Activated CD4-positive, alpha-beta T cell treated with anti-CD3 and anti-CD28 coated beads for 36 hours (primary cell): Measurements from ENCODE around the gene ERC2. TPM values are rescaled to one million over a fixed set of nuclear protein-coding genes. Genes with fewer than 3 reads are reported as not detected.
A peak's percentile ranks its signal among the peaks of the same experiment; 100 is the strongest.

Experiments
- ATAC-seq: fragments of 200-7000 bp; cut with Tn5 transposase; one replicate; pipeline ENCODE4 v1.10.0; 2021; ENCODE audit warnings: mild to moderate bottlenecking, moderate library complexity
- CTCF ChIA-PET: fragments of 350-600 bp; sonication (Branson Sonifier 250); formaldehyde crosslinking; loops from one replicate; lab custom pipeline; 2021; ENCODE audit warnings: antibody characterized with exemption; lab: Charles Lee
- POLR2A ChIA-PET: fragments of 350-600 bp; sonication (Branson Sonifier 250); formaldehyde crosslinking; loops from one replicate; lab custom pipeline; 2021; ENCODE audit warnings: antibody characterized with exemption, inconsistent platforms; lab: Charles Lee
- DNase-seq: peaks from one replicate; pipeline ENCODE4 v3.0.0-alpha.2; 2020
- H3K27ac Mint-ChIP-seq: one replicate; pipeline ENCODE4 v1.8.0; 2021; ENCODE audit warnings: mixed read lengths
- H3K27me3 Mint-ChIP-seq: one replicate; pipeline ENCODE4 v1.8.0; 2021; ENCODE audit warnings: mixed read lengths
- H3K36me3 Mint-ChIP-seq: one replicate; pipeline ENCODE4 v1.8.0; 2021; ENCODE audit warnings: low read depth, mixed read lengths
- H3K4me1 Mint-ChIP-seq: one replicate; pipeline ENCODE4 v1.8.0; 2021; ENCODE audit warnings: mixed read lengths
- H3K4me3 Mint-ChIP-seq: one replicate; pipeline ENCODE4 v1.8.0; 2021; ENCODE audit warnings: mild to moderate bottlenecking, moderate library complexity, mixed read lengths
- H3K9me3 Mint-ChIP-seq: one replicate; pipeline ENCODE4 v1.8.0; 2021; ENCODE audit warnings: low read depth, mixed read lengths
- intact Hi-C, 2 experiments: fragments of 100-400 bp; cut with DNase I in 1 of 2; cut with micrococcal nuclease in 1 of 2; formaldehyde crosslinking; loops; one replicate each; pipeline versions ENCODE4 v1.14.2 to v1.15.1; 2022 to 2024; cut with DNase I, micrococcal nuclease
- total RNA-seq, 2 experiments: library from RNA; stranded (reverse); gene quantifications; one replicate each; pipeline ENCODE4 v1.2.3, GENCODE V29; 2021

Gene ERC2
- total RNA-seq, 2 experiments from 2014 or later = not detected

- DNase-seq (no peak), ATAC-seq (no peak)
- H3K9me3 Mint-ChIP-seq = no peaks in the 10 kb centered on the region
- peaks cover 5% of the 10 kb centered on the region for H3K4me1 Mint-ChIP-seq
- intact Hi-C loops = no loop called here
- ChIA-PET CTCF (no interaction called here), POLR2A (no interaction called here)
- no peaks in the 10 kb centered on the region for H3K27me3 Mint-ChIP-seq
- no peaks in the 10 kb centered on the region for H3K36me3 Mint-ChIP-seq
- no peak overlapping the region for H3K4me3 Mint-ChIP-seq
- no peak overlapping the region for H3K27ac Mint-ChIP-seq
These were observed 812.7 kb downstream of the ERC2 start for GRCh38 chr3:55655544-55655943.

GRCh38 chr3:55654123-55654760 lies 814.0 kb downstream of the ERC2 start:
- ATAC-seq = peak; percentile 19
- Mint-ChIP-seq H3K27ac (no peak overlapping the region), H3K4me1 (peaks cover 5% of the 10 kb centered on the region), H3K36me3 (no peaks in the 10 kb centered on the region), H3K27me3 (no peaks in the 10 kb centered on the region), H3K4me3 (no peak overlapping the region), H3K9me3 (no peaks in the 10 kb centered on the region)
- no peak for DNase-seq
- CTCF ChIA-PET = interaction anchor here (1.1 kb wide), 1 partner anchor 8 kb away, joined by 4 read pairs; no protein-coding TSS in a partner anchor
- POLR2A ChIA-PET = no interaction called here
- intact Hi-C loops = no loop called here

- no peaks in the 10 kb centered on the region for H3K36me3 Mint-ChIP-seq
- no peak overlapping the region for H3K27ac Mint-ChIP-seq
- POLR2A ChIA-PET = no interaction called here
- H3K27me3 Mint-ChIP-seq = no peaks in the 10 kb centered on the region
- no peak overlapping the region for H3K4me3 Mint-ChIP-seq
- CTCF ChIA-PET = no interaction called here
- intact Hi-C loops = no loop called here
- DNase-seq = no peak
- ATAC-seq = no peak
- no peaks in the 10 kb centered on the region for H3K9me3 Mint-ChIP-seq
- peaks cover 5% of the 10 kb centered on the region for H3K4me1 Mint-ChIP-seq
These were observed 817.3 kb downstream of the ERC2 start for GRCh38 chr3:55651011-55651410.

- ATAC-seq (no peak), DNase-seq (no peak)
- Mint-ChIP-seq H3K27ac (no peak overlapping the region), H3K9me3 (no peaks in the 10 kb centered on the region), H3K4me1 (peaks cover 5% of the 10 kb centered on the region), H3K36me3 (no peaks in the 10 kb centered on the region), H3K4me3 (no peak overlapping the region), H3K27me3 (no peaks in the 10 kb centered on the region)
- ChIA-PET CTCF (no interaction called here), POLR2A (no interaction called here)
- intact Hi-C loops = no loop called here
These were observed 818.3 kb downstream of the ERC2 start for GRCh38 chr3:55650011-55650410.

GRCh38 chr3:55649554-55649953 lies 818.7 kb downstream of the ERC2 start:
- Mint-ChIP-seq H3K9me3 (no peaks in the 10 kb centered on the region), H3K27ac (no peak overlapping the region), H3K27me3 (no peaks in the 10 kb centered on the region), H3K4me1 (peaks cover 5% of the 10 kb centered on the region), H3K36me3 (no peaks in the 10 kb centered on the region), H3K4me3 (no peak overlapping the region)
- ATAC-seq (no peak), DNase-seq (no peak)
- CTCF ChIA-PET = no interaction called here
- POLR2A ChIA-PET = no interaction called here
- intact Hi-C loops = no loop called here

GRCh38 chr3:55648591-55649318 lies 819.5 kb downstream of the ERC2 start:
- Mint-ChIP-seq H3K4me1 (no peaks in the 10 kb centered on the region), H3K27ac (no peak overlapping the region), H3K9me3 (no peaks in the 10 kb centered on the region), H3K36me3 (no peaks in the 10 kb centered on the region), H3K4me3 (no peak overlapping the region), H3K27me3 (no peaks in the 10 kb centered on the region)
- intact Hi-C loops = no loop called here
- ATAC-seq = no peak
- ChIA-PET CTCF (interaction anchor here (0.6 kb wide), 1 partner anchor 130 kb away, joined by 3 read pairs; no protein-coding TSS in a partner anchor), POLR2A (no interaction called here)
- DNase-seq = no peak

GRCh38 chr3:55647670-55648069 lies 820.6 kb downstream of the ERC2 start:
- no peak for ATAC-seq

GRCh38 chr3:55647063-55647462 lies 821.2 kb downstream of the ERC2 start:
- Mint-ChIP-seq H3K4me1 (no peaks in the 10 kb centered on the region), H3K9me3 (no peaks in the 10 kb centered on the region), H3K4me3 (no peak overlapping the region), H3K27me3 (no peaks in the 10 kb centered on the region), H3K27ac (no peak overlapping the region), H3K36me3 (no peaks in the 10 kb centered on the region)
- ChIA-PET POLR2A (no interaction called here), CTCF (no interaction called here)
- no peak for ATAC-seq
- intact Hi-C loops = no loop called here
- no peak for DNase-seq

More at GRCh38 chr3:55647670-55648069, 820.6 kb downstream of the ERC2 start:
- H3K4me3 Mint-ChIP-seq = no peak overlapping the region
- no peaks in the 10 kb centered on the region for H3K4me1 Mint-ChIP-seq
- DNase-seq = no peak
- H3K9me3 Mint-ChIP-seq = no peaks in the 10 kb centered on the region
- H3K27ac Mint-ChIP-seq = no peak overlapping the region
- H3K36me3 Mint-ChIP-seq = no peaks in the 10 kb centered on the region
- no peaks in the 10 kb centered on the region for H3K27me3 Mint-ChIP-seq
- ChIA-PET CTCF (interaction anchor here (0.6 kb wide), 1 partner anchor 671 kb away, joined by 3 read pairs; no protein-coding TSS in a partner anchor), POLR2A (no interaction called here)
- intact Hi-C loops = no loop called here

- Mint-ChIP-seq H3K4me3 (no peak overlapping the region), H3K27me3 (no peaks in the 10 kb centered on the region), H3K4me1 (no peaks in the 10 kb centered on the region), H3K9me3 (no peaks in the 10 kb centered on the region), H3K36me3 (no peaks in the 10 kb centered on the region), H3K27ac (no peak overlapping the region)
- intact Hi-C loops = no loop called here
- POLR2A ChIA-PET = no interaction called here
- ATAC-seq (no peak), DNase-seq (no peak)
- CTCF ChIA-PET = no interaction called here
These were observed 822.1 kb downstream of the ERC2 start for GRCh38 chr3:55646121-55646520.

GRCh38 chr3:55645422-55645821 lies 822.8 kb downstream of the ERC2 start:
- POLR2A ChIA-PET = no interaction called here
- intact Hi-C loops = no loop called here
- CTCF ChIA-PET = no interaction called here
- no peaks in the 10 kb centered on the region for H3K9me3 Mint-ChIP-seq
- no peaks in the 10 kb centered on the region for H3K27me3 Mint-ChIP-seq
- no peaks in the 10 kb centered on the region for H3K4me1 Mint-ChIP-seq
- H3K36me3 Mint-ChIP-seq = no peaks in the 10 kb centered on the region
- H3K27ac Mint-ChIP-seq = no peak overlapping the region
- ATAC-seq = no peak
- H3K4me3 Mint-ChIP-seq = no peak overlapping the region
- DNase-seq = no peak

- DNase-seq = no peak
- CTCF ChIA-PET = no interaction called here
- Mint-ChIP-seq H3K4me1 (no peaks in the 10 kb centered on the region), H3K36me3 (no peaks in the 10 kb centered on the region), H3K27me3 (peaks cover 3% of the 10 kb centered on the region), H3K4me3 (no peak overlapping the region), H3K27ac (no peak overlapping the region), H3K9me3 (no peaks in the 10 kb centered on the region)
- no peak for ATAC-seq
- POLR2A ChIA-PET = no interaction called here
- intact Hi-C loops = no loop called here
These were observed 825.0 kb downstream of the ERC2 start for GRCh38 chr3:55643283-55643682.

- CTCF ChIA-PET = no interaction called here
These were observed 826.3 kb downstream of the ERC2 start for GRCh38 chr3:55641964-55642363.

More at GRCh38 chr3:55641964-55642363, 826.3 kb downstream of the ERC2 start:
- Mint-ChIP-seq H3K4me3 (no peak overlapping the region), H3K27me3 (peaks cover 5% of the 10 kb centered on the region), H3K9me3 (no peaks in the 10 kb centered on the region), H3K4me1 (no peaks in the 10 kb centered on the region), H3K36me3 (no peaks in the 10 kb centered on the region), H3K27ac (no peak overlapping the region)
- DNase-seq (no peak), ATAC-seq (no peak)
- intact Hi-C loops = no loop called here
- POLR2A ChIA-PET = no interaction called here
